ENCODE results near the gene TRHDE. TPM values are rescaled to one million over a fixed set of nuclear protein-coding genes. Genes with fewer than 3 reads are reported as not detected.
"Not testable (repeated sequence)": the region's sequence is repeated elsewhere in the genome, so short reads cannot be mapped to it uniquely, and the experiment has no call there.

Gene TRHDE
- total and polyA plus RNA-seq, 4 donors: 0.19 to 7.5 (median 3.5) TPM

DNA sequence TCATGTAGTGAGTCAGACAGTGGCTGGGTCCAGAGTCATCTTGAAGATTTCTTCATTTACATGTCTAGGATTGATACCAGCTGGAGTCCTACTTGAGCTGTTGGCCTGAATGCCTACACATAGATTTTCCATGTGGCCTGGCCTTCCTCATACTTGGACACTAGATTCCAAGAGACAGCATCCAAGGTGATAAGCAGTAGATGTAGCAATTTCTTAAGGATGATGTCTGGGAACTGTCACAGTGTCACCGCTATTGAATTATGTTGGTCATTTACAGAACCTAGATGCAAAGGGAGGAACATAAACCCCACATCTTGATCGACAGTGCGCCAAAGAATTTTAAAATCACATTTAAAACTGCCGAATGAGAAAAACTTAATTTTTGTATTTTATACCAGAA lies 412.3 kb downstream of the TRHDE start:
- TF ChIP-seq, protein P1, sequence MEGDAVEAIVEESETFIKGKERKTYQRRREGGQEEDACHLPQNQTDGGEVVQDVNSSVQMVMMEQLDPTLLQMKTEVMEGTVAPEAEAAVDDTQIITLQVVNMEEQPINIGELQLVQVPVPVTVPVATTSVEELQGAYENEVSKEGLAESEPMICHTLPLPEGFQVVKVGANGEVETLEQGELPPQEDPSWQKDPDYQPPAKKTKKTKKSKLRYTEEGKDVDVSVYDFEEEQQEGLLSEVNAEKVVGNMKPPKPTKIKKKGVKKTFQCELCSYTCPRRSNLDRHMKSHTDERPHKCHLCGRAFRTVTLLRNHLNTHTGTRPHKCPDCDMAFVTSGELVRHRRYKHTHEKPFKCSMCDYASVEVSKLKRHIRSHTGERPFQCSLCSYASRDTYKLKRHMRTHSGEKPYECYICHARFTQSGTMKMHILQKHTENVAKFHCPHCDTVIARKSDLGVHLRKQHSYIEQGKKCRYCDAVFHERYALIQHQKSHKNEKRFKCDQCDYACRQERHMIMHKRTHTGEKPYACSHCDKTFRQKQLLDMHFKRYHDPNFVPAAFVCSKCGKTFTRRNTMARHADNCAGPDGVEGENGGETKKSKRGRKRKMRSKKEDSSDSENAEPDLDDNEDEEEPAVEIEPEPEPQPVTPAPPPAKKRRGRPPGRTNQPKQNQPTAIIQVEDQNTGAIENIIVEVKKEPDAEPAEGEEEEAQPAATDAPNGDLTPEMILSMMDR (IDR thresholded peaks at IDR 0.05; ENCODE audit: control extremely low read depth, extremely low read depth): no peak
- DNase-seq: no peak
- Histone ChIP-seq H3K36me3 (ENCODE audit: control insufficient read depth in 4 of 4, insufficient read depth in 4 of 4, low read length in 4 of 4) (no peaks in the 10 kb centered on the region), H3K9ac (ENCODE audit: insufficient read depth in 1 of 2, low read length in 2 of 2) (no peak overlapping the region), H3K27ac (ENCODE audit: low read depth in 1 of 2, low read length in 1 of 2) (no peak overlapping the region), H3K27me3 (ENCODE audit: control insufficient read depth in 3 of 3, insufficient read depth in 3 of 3, low read length in 2 of 3) (no peaks in the 10 kb centered on the region), H3K4me1 (ENCODE audit: control insufficient read depth in 5 of 5, insufficient read depth in 5 of 5, low read length in 5 of 5) (no peaks in the 10 kb centered on the region), H3K4me3 (no peak overlapping the region), H3K9me3 (ENCODE audit: control insufficient read depth in 4 of 4, insufficient read depth in 3 of 4, low read length in 3 of 4) (no peaks in the 10 kb centered on the region)
- 96 to 97% methylated on average over 4 of the region's 4 CpGs for WGBS, 2 donors
- ATAC-seq (ENCODE audit: insufficient read depth, low FRiP score): no peak

DNA sequence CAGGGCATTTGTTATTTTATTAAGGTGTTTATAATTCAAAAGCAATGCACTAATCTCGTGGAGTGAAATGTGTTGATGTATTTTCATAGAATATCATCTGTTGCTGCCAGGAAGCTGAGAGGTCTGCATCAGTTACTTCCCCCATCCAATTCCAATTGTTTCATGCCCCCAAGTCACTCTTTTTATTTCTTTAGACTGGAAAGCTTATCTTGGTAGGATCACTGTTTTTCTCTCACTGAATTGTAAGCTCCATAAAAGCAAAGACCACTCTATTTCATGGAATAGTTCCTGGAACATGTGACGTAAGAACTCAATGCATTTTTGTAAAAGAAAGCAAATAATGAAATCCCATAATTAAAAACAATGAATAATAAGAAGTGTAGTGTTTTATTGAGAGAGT lies 420.2 kb downstream of the TRHDE start:
- 66 to 67% methylated on average over 2 of the region's 2 CpGs for WGBS, 2 donors
- no peak for DNase-seq
- Histone ChIP-seq H3K4me3 (no peak overlapping the region), H3K36me3 (ENCODE audit: control insufficient read depth in 4 of 4, insufficient read depth in 4 of 4, low read length in 4 of 4) (no peaks in the 10 kb centered on the region), H3K9me3 (ENCODE audit: control insufficient read depth in 4 of 4, insufficient read depth in 3 of 4, low read length in 3 of 4) (no peaks in the 10 kb centered on the region), H3K27ac (ENCODE audit: low read depth in 1 of 2, low read length in 1 of 2) (no peak overlapping the region), H3K27me3 (ENCODE audit: control insufficient read depth in 3 of 3, insufficient read depth in 3 of 3, low read length in 2 of 3) (no peaks in the 10 kb centered on the region), H3K9ac (ENCODE audit: insufficient read depth in 1 of 2, low read length in 2 of 2) (no peak overlapping the region), H3K4me1 (ENCODE audit: control insufficient read depth in 5 of 5, insufficient read depth in 5 of 5, low read length in 5 of 5) (no peaks in the 10 kb centered on the region)
- TF ChIP-seq, protein P1 (IDR thresholded peaks at IDR 0.05; ENCODE audit: control extremely low read depth, extremely low read depth): no peak
- ATAC-seq (ENCODE audit: insufficient read depth, low FRiP score): no peak

GRCh38 chr12:72694193-72694592 lies 422.0 kb downstream of the TRHDE start:
- Histone ChIP-seq H3K4me3 (no peak overlapping the region), H3K27ac (ENCODE audit: low read depth in 1 of 2, low read length in 1 of 2) (no peak overlapping the region), H3K36me3 (ENCODE audit: control insufficient read depth in 4 of 4, insufficient read depth in 4 of 4, low read length in 4 of 4) (no peaks in the 10 kb centered on the region), H3K9me3 (ENCODE audit: control insufficient read depth in 4 of 4, insufficient read depth in 3 of 4, low read length in 3 of 4) (no peaks in the 10 kb centered on the region), H3K9ac (ENCODE audit: insufficient read depth in 1 of 2, low read length in 2 of 2) (no peak overlapping the region), H3K27me3 (ENCODE audit: control insufficient read depth in 3 of 3, insufficient read depth in 3 of 3, low read length in 2 of 3) (no peaks in the 10 kb centered on the region), H3K4me1 (ENCODE audit: control insufficient read depth in 5 of 5, insufficient read depth in 5 of 5, low read length in 5 of 5) (no peaks in the 10 kb centered on the region)
- ATAC-seq (ENCODE audit: insufficient read depth, low FRiP score) (no peak), DNase-seq (no peak)
- TF ChIP-seq, protein P1 (IDR thresholded peaks at IDR 0.05; ENCODE audit: control extremely low read depth, extremely low read depth): no peak

DNA sequence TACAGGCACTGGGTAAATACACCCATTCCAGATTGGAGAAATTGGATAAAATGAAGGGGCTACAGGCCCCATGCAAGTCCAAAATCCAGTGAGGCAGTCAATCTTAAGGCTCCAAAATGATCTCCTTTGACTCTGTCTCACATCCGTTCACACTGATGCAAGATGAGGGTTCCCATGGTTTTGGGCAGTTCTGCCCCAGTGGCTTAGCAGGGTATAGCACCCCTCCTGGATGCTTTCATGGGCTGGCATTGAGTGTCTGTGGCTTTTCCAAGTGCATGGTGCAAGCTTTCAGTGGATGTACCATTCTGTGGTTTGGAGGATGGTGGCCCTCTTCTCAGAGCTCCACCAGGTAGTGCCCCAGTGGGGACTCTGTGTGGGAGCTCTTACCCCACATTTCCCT lies 427.2 kb downstream of the TRHDE start:
- Histone ChIP-seq H3K4me3 (no peak overlapping the region), H3K9ac (ENCODE audit: insufficient read depth in 1 of 2, low read length in 2 of 2) (no peak overlapping the region), H3K36me3 (ENCODE audit: control insufficient read depth in 4 of 4, insufficient read depth in 4 of 4, low read length in 4 of 4) (no peaks in the 10 kb centered on the region), H3K27me3 (ENCODE audit: control insufficient read depth in 3 of 3, insufficient read depth in 3 of 3, low read length in 2 of 3) (no peaks in the 10 kb centered on the region), H3K4me1 (ENCODE audit: control insufficient read depth in 5 of 5, insufficient read depth in 5 of 5, low read length in 5 of 5) (no peaks in the 10 kb centered on the region), H3K9me3 (ENCODE audit: control insufficient read depth in 4 of 4, insufficient read depth in 3 of 4, low read length in 3 of 4) (peaks cover 0 to 4% (median 3%) of the 10 kb centered on the region in 4 donors), H3K27ac (ENCODE audit: low read depth in 1 of 2, low read length in 1 of 2) (no peak overlapping the region)
- no peak for ATAC-seq (ENCODE audit: insufficient read depth, low FRiP score)
- 74 to 90% methylated on average over 1 of the region's 1 CpG for whole genome bisulfite sequencing, 2 donors
- DNase-seq: no peak
- TF ChIP-seq, protein P1 (IDR thresholded peaks at IDR 0.05; ENCODE audit: control extremely low read depth, extremely low read depth): no peak

- H3K9me3 ChIP-seq (ENCODE audit: control insufficient read depth in 4 of 4, insufficient read depth in 3 of 4, low read length in 3 of 4); H3K4me1 ChIP-seq (ENCODE audit: control insufficient read depth in 5 of 5, insufficient read depth in 5 of 5, low read length in 5 of 5); H3K4me3 ChIP-seq; H3K36me3 ChIP-seq (ENCODE audit: control insufficient read depth in 4 of 4, insufficient read depth in 4 of 4, low read length in 4 of 4); H3K9ac ChIP-seq (ENCODE audit: insufficient read depth in 1 of 2, low read length in 2 of 2); H3K27me3 ChIP-seq (ENCODE audit: control insufficient read depth in 3 of 3, insufficient read depth in 3 of 3, low read length in 2 of 3); DNase-seq; H3K27ac ChIP-seq (ENCODE audit: low read depth in 1 of 2, low read length in 1 of 2); ATAC-seq (ENCODE audit: insufficient read depth, low FRiP score): not testable (repeated sequence)
- 92 to 93% methylated on average over 11 of the region's 11 CpGs for whole genome bisulfite sequencing, 2 donors
Observed at GRCh38 chr12:72712025-72712424, 439.9 kb downstream of the TRHDE start.
